OCI-M2 (cell line): ENCODE results near the gene PLEKHA8.
"Not testable (repeated sequence)": the region's sequence is repeated elsewhere in the genome, so short reads cannot be mapped to it uniquely, and the experiment has no call there.

Experiments used
- DNase-seq: peaks from one replicate; lab custom pipeline; 2025; ENCODE audit not compliant: unreplicated experiment; lab: John Stamatoyannopoulos, UW

Gene PLEKHA8

GRCh38 chr7:30093420-30093952 is 65.3 kb downstream of the PLEKHA8 start:
- no peak for DNase-seq

- not testable (repeated sequence) for DNase-seq
Measured at GRCh38 chr7:30098599-30098998, 70.4 kb downstream of the PLEKHA8 start.

GRCh38 chr7:30102281-30102680 is 74.1 kb downstream of the PLEKHA8 start:
- no peak for DNase-seq

- no peak for DNase-seq
Measured at GRCh38 chr7:30104157-30104556, 75.9 kb downstream of the PLEKHA8 start.

GRCh38 chr7:30112103-30112713 is 84.0 kb downstream of the PLEKHA8 start:
- no peak for DNase-seq

GRCh38 chr7:30113144-30113543 is 84.9 kb downstream of the PLEKHA8 start:
- DNase-seq, result no peak

GRCh38 chr7:30114536-30115238 is 86.5 kb downstream of the PLEKHA8 start:
- DNase-seq, result no peak

GRCh38 chr7:30115709-30116297 is 87.6 kb downstream of the PLEKHA8 start:
- no peak for DNase-seq

- DNase-seq, result no peak
Measured at GRCh38 chr7:30116771-30117170, 88.6 kb downstream of the PLEKHA8 start.

- DNase-seq, result no peak
Measured at GRCh38 chr7:30117896-30118295, 89.7 kb downstream of the PLEKHA8 start.

- no peak for DNase-seq
Measured at GRCh38 chr7:30119890-30120577, 91.8 kb downstream of the PLEKHA8 start.

GRCh38 chr7:30133736-30134610 is 105.8 kb downstream of the PLEKHA8 start:
- DNase-seq, result no peak

- no peak for DNase-seq
Measured at GRCh38 chr7:30134611-30135300, 106.5 kb downstream of the PLEKHA8 start, which contains the start of gene MTURN. TSS of gene MTURN (plus strand) at chr7:30134986. CDS start at chr7:30135137, 151 bp downstream.

GRCh38 chr7:30135301-30136116 is 107.3 kb downstream of the PLEKHA8 start:
- DNase-seq, result no peak

GRCh38 chr7:30136117-30136731 is 108.0 kb downstream of the PLEKHA8 start:
- DNase-seq, result no peak

GRCh38 chr7:30136743-30137485 is 108.7 kb downstream of the PLEKHA8 start:
- no peak for DNase-seq

GRCh38 chr7:30139836-30140384 is 111.7 kb downstream of the PLEKHA8 start:
- DNase-seq, result no peak

- DNase-seq, result no peak
Measured at GRCh38 chr7:30140456-30140855, 112.2 kb downstream of the PLEKHA8 start.
